Measurements from ENCODE around the gene MALRD1. TPM values are rescaled to one million over a fixed set of nuclear protein-coding genes. Genes with fewer than 3 reads are reported as not detected.

The MALRD1 gene
- total RNA-seq, 4 donors from 2014 or later = 1.0 to 4.1 (median 2.6) TPM; not detected in 1

- no peak for TF ChIP-seq CTCF (IDR thresholded peaks at IDR 0.05; ENCODE audit: low read depth)
Observed at GRCh38 chr10:19097151-19097550, 48.5 kb downstream of the MALRD1 start.

- TF ChIP-seq CTCF (IDR thresholded peaks at IDR 0.05; ENCODE audit: low read depth) = no peak
Observed at GRCh38 chr10:19098803-19099202, 50.2 kb downstream of the MALRD1 start.

GRCh38 chr10:19107406-19107805, 58.8 kb downstream of the MALRD1 start:
- no peak for TF ChIP-seq CTCF (IDR thresholded peaks at IDR 0.05; ENCODE audit: low read depth)

GRCh38 chr10:19111501-19112267, 63.1 kb downstream of the MALRD1 start:
- no peak for TF ChIP-seq CTCF (IDR thresholded peaks at IDR 0.05; ENCODE audit: low read depth)

- no peak for TF ChIP-seq CTCF (IDR thresholded peaks at IDR 0.05; ENCODE audit: low read depth)
Observed at GRCh38 chr10:19117438-19117837, 68.8 kb downstream of the MALRD1 start.

GRCh38 chr10:19119191-19119590, 70.6 kb downstream of the MALRD1 start:
- TF ChIP-seq CTCF (IDR thresholded peaks at IDR 0.05; ENCODE audit: low read depth) = no peak

GRCh38 chr10:19120381-19120908, 71.8 kb downstream of the MALRD1 start:
- TF ChIP-seq CTCF (IDR thresholded peaks at IDR 0.05; ENCODE audit: low read depth) = no peak
